Natural killer cell (primary cell): ENCODE measurements around the gene ELK4. TPM values are rescaled to one million over a fixed set of nuclear protein-coding genes. Genes with fewer than 3 reads are reported as not detected.
A peak's percentile ranks its signal among the peaks of the same experiment; 100 is the strongest.

ENCODE experiments used
- ATAC-seq, 3 donors: fragments of 150-1000 bp in 2 of 3; fragments of 200-7000 bp in 1 of 3; cut with Tn5 transposase; 1 replicate in 1 of 3; 2 replicates in 2 of 3; pipeline ENCODE4 v1.10.0; 2021; ENCODE audit warnings: mild to moderate bottlenecking in 2 of 3, moderate library complexity in 2 of 3
- DNase-seq, 2 donors: peaks; one replicate each; pipeline versions ENCODE4 v3.0.0 to v3.0.0-alpha.2; 2013 to 2021; ENCODE audit warnings: mixed read lengths in 1 of 2
- H3K27ac ChIP-seq: one replicate; pipeline ENCODE4 v1.5.1; 2013; ENCODE audit warnings: mild to moderate bottlenecking, low read length
- H3K27me3 ChIP-seq: one replicate; pipeline ENCODE4 v1.6.1; 2013; ENCODE audit warnings: low read length; ENCODE audit not compliant: control insufficient read depth, insufficient read depth
- H3K36me3 ChIP-seq: one replicate; pipeline ENCODE4 v1.6.1; 2013; ENCODE audit warnings: low read length; ENCODE audit not compliant: control insufficient read depth, insufficient read depth
- H3K4me1 ChIP-seq: one replicate; pipeline ENCODE4 v1.6.1; 2013; ENCODE audit warnings: low read length; ENCODE audit not compliant: control insufficient read depth, insufficient read depth
- H3K4me3 ChIP-seq: one replicate; pipeline ENCODE4 v1.5.1; 2013; ENCODE audit warnings: low read length
- H3K9me3 ChIP-seq: one replicate; pipeline ENCODE4 v1.6.1; 2013; ENCODE audit warnings: low read length; ENCODE audit not compliant: control insufficient read depth, insufficient read depth
- H3K27ac Mint-ChIP-seq, 2 donors: one replicate each; pipeline ENCODE4 v1.8.0; 2022; ENCODE audit warnings: mild to moderate bottlenecking in 2 of 2, mixed read lengths in 2 of 2, moderate library complexity in 1 of 2
- H3K27me3 Mint-ChIP-seq, 2 donors: one replicate each; pipeline ENCODE4 v1.8.0; 2022; ENCODE audit warnings: low read depth in 2 of 2, mixed read lengths in 2 of 2
- H3K36me3 Mint-ChIP-seq: one replicate; pipeline ENCODE4 v1.8.0; 2022; ENCODE audit warnings: mixed read lengths
- H3K4me1 Mint-ChIP-seq, 2 donors: one replicate each; pipeline ENCODE4 v1.8.0; 2022; ENCODE audit warnings: mixed read lengths in 2 of 2
- H3K4me3 Mint-ChIP-seq: one replicate; pipeline ENCODE4 v1.8.0; 2022; ENCODE audit warnings: mild to moderate bottlenecking, moderate library complexity, mixed read lengths
- H3K9me3 Mint-ChIP-seq, 2 donors: one replicate each; pipeline ENCODE4 v1.8.0; 2022; ENCODE audit warnings: mixed read lengths in 2 of 2
- WGBS: methylation state at CpG from one replicate; pipeline ENCODE4 v1.1.7; 2013; ENCODE audit warnings: missing lambda C conversion rate; ENCODE audit not compliant: insufficient coverage; 5-methylcytosine and 5-hydroxymethylcytosine counted together
- intact Hi-C: fragments of 100-400 bp; cut with micrococcal nuclease; formaldehyde crosslinking; loops from one replicate; pipeline ENCODE4 v1.14.2; 2022
- total RNA-seq, 4 donors: library from RNA; stranded (reverse); fragments of 120-200 nt in 1 of 4; gene quantifications; one replicate each; pipeline versions ENCODE4 v1.2.3 to v1.2.4, GENCODE V29; 2013 to 2022
- TF ChIP-seq, protein P1 (sequence below): fragments of 200-600 bp; IDR thresholded peaks from one replicate; pipeline ENCODE4 v1.8.0; 2022; ENCODE audit warnings: antibody characterized with exemption

The ELK4 gene
- total RNA-seq, 3 donors from 2014 or later (not counting 1 experiment from before 2014, with no cell fraction given) = 107 to 155 (median 139) TPM

DNA sequence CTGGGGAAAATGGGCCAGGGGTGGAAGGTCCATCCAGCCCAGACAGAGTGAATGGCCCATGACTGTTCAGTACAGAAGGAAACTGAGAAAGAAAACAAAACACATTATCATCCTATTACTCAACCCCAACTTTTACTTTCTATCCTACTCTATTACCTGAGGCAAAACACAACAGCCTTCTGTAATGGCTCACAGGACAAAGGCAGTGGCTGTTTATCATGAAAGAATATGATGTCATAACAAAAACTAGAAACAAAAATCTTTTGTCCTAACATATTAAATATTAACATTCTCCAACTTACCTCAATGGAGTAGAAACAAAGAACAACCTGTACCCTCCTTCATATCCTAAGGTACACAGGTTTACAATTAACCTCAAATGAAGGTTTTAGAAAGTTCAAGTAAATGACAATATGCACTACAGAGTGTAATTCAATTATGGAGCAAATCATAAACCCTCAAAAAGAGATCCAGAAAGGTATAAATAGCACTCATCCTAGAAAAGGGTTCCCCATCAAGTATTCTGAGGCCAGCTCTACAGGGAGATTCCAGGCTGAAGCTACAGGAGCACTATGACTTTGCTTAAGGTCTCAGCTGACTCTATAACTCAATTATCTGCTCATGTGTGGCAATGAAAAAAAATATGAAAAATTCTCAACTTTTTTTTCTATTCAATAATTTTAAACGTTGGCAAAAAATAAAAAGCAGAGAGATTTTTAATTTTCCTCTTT, 15.1 kb downstream of the ELK4 start:
- no peak for ATAC-seq
- Mint-ChIP-seq H3K4me1 (peaks cover 6 to 16% of the 10 kb centered on the region in 2 donors), H3K27ac (peak overlapping the region in 1 of 2 donors; percentile 47), H3K27me3 (no peaks in the 10 kb centered on the region), H3K4me3 (no peak overlapping the region), H3K9me3 (no peaks in the 10 kb centered on the region), H3K36me3 (peaks cover 30% of the 10 kb centered on the region)
- TF ChIP-seq, protein P1, sequence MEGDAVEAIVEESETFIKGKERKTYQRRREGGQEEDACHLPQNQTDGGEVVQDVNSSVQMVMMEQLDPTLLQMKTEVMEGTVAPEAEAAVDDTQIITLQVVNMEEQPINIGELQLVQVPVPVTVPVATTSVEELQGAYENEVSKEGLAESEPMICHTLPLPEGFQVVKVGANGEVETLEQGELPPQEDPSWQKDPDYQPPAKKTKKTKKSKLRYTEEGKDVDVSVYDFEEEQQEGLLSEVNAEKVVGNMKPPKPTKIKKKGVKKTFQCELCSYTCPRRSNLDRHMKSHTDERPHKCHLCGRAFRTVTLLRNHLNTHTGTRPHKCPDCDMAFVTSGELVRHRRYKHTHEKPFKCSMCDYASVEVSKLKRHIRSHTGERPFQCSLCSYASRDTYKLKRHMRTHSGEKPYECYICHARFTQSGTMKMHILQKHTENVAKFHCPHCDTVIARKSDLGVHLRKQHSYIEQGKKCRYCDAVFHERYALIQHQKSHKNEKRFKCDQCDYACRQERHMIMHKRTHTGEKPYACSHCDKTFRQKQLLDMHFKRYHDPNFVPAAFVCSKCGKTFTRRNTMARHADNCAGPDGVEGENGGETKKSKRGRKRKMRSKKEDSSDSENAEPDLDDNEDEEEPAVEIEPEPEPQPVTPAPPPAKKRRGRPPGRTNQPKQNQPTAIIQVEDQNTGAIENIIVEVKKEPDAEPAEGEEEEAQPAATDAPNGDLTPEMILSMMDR = no peak
- Histone ChIP-seq H3K27me3 (no peaks in the 10 kb centered on the region), H3K27ac (no peak overlapping the region), H3K4me1 (no peaks in the 10 kb centered on the region), H3K4me3 (no peak overlapping the region), H3K9me3 (no peaks in the 10 kb centered on the region), H3K36me3 (peaks cover 83% of the 10 kb centered on the region)
- intact Hi-C loops = no loop called here
- DNase-seq = no peak
- WGBS = no CpG with 5 or more reads among the region's 1 CpG

DNA sequence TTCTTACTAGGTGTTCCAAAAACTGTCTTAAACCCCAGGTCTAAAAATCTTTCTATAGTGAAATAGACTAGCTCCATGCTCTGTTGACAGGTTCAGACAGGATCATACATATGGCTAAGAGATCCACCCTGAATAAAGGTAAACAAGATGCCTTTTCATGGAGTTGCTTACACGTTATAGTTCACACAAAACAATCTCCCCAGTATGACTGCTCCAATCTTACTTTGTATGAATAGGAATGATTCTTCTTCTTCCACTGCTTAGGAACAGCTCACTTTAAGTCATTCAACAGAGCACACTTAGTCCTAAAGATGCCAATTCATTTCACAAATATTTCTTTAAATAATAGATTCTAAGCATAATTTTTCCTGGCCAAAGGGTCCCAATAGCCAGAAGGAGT, 16.0 kb downstream of the ELK4 start:
- TF ChIP-seq, protein P1 = no peak
- DNase-seq (no peak), ATAC-seq (no peak)
- peaks cover 90% of the 10 kb centered on the region for H3K36me3 ChIP-seq
- no peaks in the 10 kb centered on the region for H3K27me3 ChIP-seq
- no peak overlapping the region for H3K27ac ChIP-seq
- intact Hi-C loops = no loop called here
- Mint-ChIP-seq H3K9me3 (no peaks in the 10 kb centered on the region), H3K27me3 (no peaks in the 10 kb centered on the region), H3K36me3 (peaks cover 39% of the 10 kb centered on the region), H3K4me1 (peaks cover 15 to 25% of the 10 kb centered on the region in 2 donors), H3K27ac (peak overlapping the region; percentile 47 to 71), H3K4me3 (no peak overlapping the region)
- no peaks in the 10 kb centered on the region for H3K4me1 ChIP-seq
- H3K9me3 ChIP-seq = no peaks in the 10 kb centered on the region
- no CpG with 5 or more reads among the region's 1 CpG for WGBS
- no peak overlapping the region for H3K4me3 ChIP-seq

DNA sequence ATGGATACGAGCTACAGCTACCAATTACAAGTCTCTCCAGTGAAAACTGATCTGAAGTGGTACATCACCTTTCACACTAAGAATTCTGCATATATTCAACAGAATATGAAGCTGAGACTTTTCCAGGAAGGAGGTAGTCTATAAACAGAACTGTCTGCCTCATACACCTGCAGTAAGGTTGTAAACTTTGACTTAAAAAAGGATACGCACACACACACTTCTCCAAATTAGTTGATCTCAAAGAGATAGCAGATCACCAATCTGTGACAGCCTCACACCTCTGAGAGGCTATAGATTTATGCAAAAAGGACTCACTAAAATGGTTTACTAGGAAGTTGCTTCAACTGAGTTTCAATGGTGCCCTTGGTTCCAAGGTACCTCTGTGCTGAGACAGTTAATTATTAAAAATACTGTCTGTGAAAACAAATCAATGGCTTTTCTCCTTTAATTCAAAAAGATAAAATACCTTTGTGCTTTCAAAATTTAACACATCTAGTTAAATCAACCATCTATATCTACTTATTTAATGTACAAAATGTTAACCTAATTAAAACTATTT, 17.9 kb downstream of the ELK4 start:
- DNase-seq (no peak), ATAC-seq (no peak)
- H3K27ac Mint-ChIP-seq = no peak overlapping the region
- peaks cover 84% of the 10 kb centered on the region for H3K36me3 ChIP-seq
- intact Hi-C loops = no loop called here
- H3K27me3 Mint-ChIP-seq = no peaks in the 10 kb centered on the region
- no peaks in the 10 kb centered on the region for H3K4me1 ChIP-seq
- no peak overlapping the region for H3K27ac ChIP-seq
- H3K4me1 Mint-ChIP-seq = peaks cover 25 to 31% of the 10 kb centered on the region in 2 donors
- no peak overlapping the region for H3K4me3 Mint-ChIP-seq
- WGBS = 97% methylated on average over 2 of the region's 2 CpGs
- H3K36me3 Mint-ChIP-seq = peaks cover 35% of the 10 kb centered on the region
- no peak overlapping the region for H3K4me3 ChIP-seq
- H3K27me3 ChIP-seq = no peaks in the 10 kb centered on the region
- no peaks in the 10 kb centered on the region for H3K9me3 ChIP-seq
- H3K9me3 Mint-ChIP-seq = no peaks in the 10 kb centered on the region
- TF ChIP-seq, protein P1 = no peak
